IMR-90 (cell line): ENCODE results near the gene DPEP2NB. TPM values are rescaled to one million over a fixed set of nuclear protein-coding genes. Genes with fewer than 3 reads are reported as not detected.

ENCODE experiments used
- ATAC-seq: fragments of 200-7000 bp; cut with Tn5 transposase; 2 replicates; pipeline ENCODE4 v1.9.1; 2020; ENCODE audit warnings: low read depth, mild to moderate bottlenecking, moderate library complexity
- BruUV-seq: library from RNA; stranded (reverse); fragments of 400-500 nt; replicated peaks from 2 replicates; lab custom pipeline; 2021; lab: Mats Ljungman, UMichigan
- CTCF ChIA-PET: fragments of 300-600 bp; formaldehyde crosslinking; extraction: SDS; loops from one replicate; lab custom pipeline; 2021; ENCODE audit warnings: antibody characterized with exemption; lab: Yijun Ruan, JAX
- POLR2A ChIA-PET: fragments of 300-600 bp; sonication (Branson Sonifier 250); formaldehyde crosslinking; loops from one replicate; lab custom pipeline; 2022; ENCODE audit warnings: antibody characterized with exemption; ENCODE audit not compliant: unreplicated experiment; lab: Charles Lee
- DNase-seq: peaks from one replicate; pipeline ENCODE4 v3.0.0; 2013
- H2AFZ ChIP-seq: replicated peaks from 2 replicates; pipeline ENCODE3; 2013; ENCODE audit warnings: low read length, mild to moderate bottlenecking; ENCODE audit not compliant: poor library complexity
- H2AK5ac ChIP-seq: 2 replicates; pipeline ENCODE4 v1.6.1; 2013; ENCODE audit warnings: low read depth, low read length, inconsistent platforms
- H2AK9ac ChIP-seq: replicated peaks from 2 replicates; pipeline ENCODE3; 2013; ENCODE audit warnings: mild to moderate bottlenecking, low read depth, low read length, moderate library complexity; ENCODE audit not compliant: poor library complexity
- H2BK120ac ChIP-seq: 2 replicates; pipeline ENCODE4 v1.6.1; 2013; ENCODE audit warnings: low read depth, low read length, inconsistent platforms
- H2BK15ac ChIP-seq: 3 replicates; pipeline ENCODE4 v1.6.1; 2013; ENCODE audit warnings: low read depth, low read length, inconsistent platforms
- H2BK20ac ChIP-seq: 2 replicates; pipeline ENCODE4 v1.6.1; 2013; ENCODE audit warnings: low read depth, mild to moderate bottlenecking, inconsistent platforms, low read length, moderate library complexity
- H2BK5ac ChIP-seq: 2 replicates; pipeline ENCODE4 v1.6.1; 2013; ENCODE audit warnings: mild to moderate bottlenecking, low read depth, low read length, inconsistent platforms; ENCODE audit not compliant: poor library complexity, severe bottlenecking
- H3K14ac ChIP-seq: replicated peaks from 2 replicates; pipeline ENCODE4 v1.6.1; 2013; ENCODE audit warnings: low read depth, low read length, inconsistent platforms
- H3K18ac ChIP-seq: 2 replicates; pipeline ENCODE4 v1.6.1; 2013; ENCODE audit warnings: low read depth, low read length, control low read depth
- H3K23ac ChIP-seq: 2 replicates; pipeline ENCODE4 v1.6.1; 2013; ENCODE audit warnings: low read depth, low read length, inconsistent platforms
- H3K27ac ChIP-seq: 2 replicates; pipeline ENCODE4 v1.5.1; 2013; ENCODE audit warnings: mild to moderate bottlenecking, control low read depth, low read length; ENCODE audit not compliant: insufficient read depth
- H3K27me3 ChIP-seq: 2 replicates; pipeline ENCODE4 v1.6.1; 2013; ENCODE audit warnings: low read length; ENCODE audit not compliant: control insufficient read depth, insufficient read depth
- H3K36me3 ChIP-seq: 2 replicates; pipeline ENCODE4 v1.6.1; 2013; ENCODE audit warnings: low read length, mixed read lengths; ENCODE audit not compliant: control insufficient read depth, insufficient read depth
- H3K4ac ChIP-seq: 2 replicates; pipeline ENCODE4 v1.6.1; 2013; ENCODE audit warnings: low read depth, low read length, inconsistent platforms
- H3K4me1 ChIP-seq: 2 replicates; pipeline ENCODE4 v1.6.1; 2013; ENCODE audit warnings: low read length, mixed read lengths; ENCODE audit not compliant: control insufficient read depth, insufficient read depth
- H3K4me2 ChIP-seq: 2 replicates; pipeline ENCODE4 v1.6.1; 2013; ENCODE audit warnings: low read depth, mild to moderate bottlenecking, control low read depth, low read length, moderate library complexity
- H3K4me3 ChIP-seq: 2 replicates; pipeline ENCODE4 v1.5.1; 2013; ENCODE audit warnings: low read depth, mild to moderate bottlenecking, control low read depth, low read length, moderate library complexity; ENCODE audit not compliant: insufficient read depth
- H3K56ac ChIP-seq: 2 replicates; pipeline ENCODE4 v1.6.1; 2013; ENCODE audit warnings: low read length, inconsistent platforms; ENCODE audit not compliant: insufficient read depth; ENCODE audit errors: extremely low read depth
- H3K79me1 ChIP-seq, 2 experiments: 2 replicates each; pipeline ENCODE4 v1.6.1; 2013; ENCODE audit warnings: low read length in 2 of 2, inconsistent platforms in 1 of 2, low read depth in 1 of 2
- H3K9ac ChIP-seq: 2 replicates; pipeline ENCODE4 v1.6.1; 2013; ENCODE audit warnings: low read depth, low read length, control low read depth
- H3K9me1 ChIP-seq: 2 replicates; pipeline ENCODE4 v1.6.1; 2013; ENCODE audit warnings: low read length, inconsistent platforms; ENCODE audit not compliant: insufficient read depth
- H3K9me3 ChIP-seq: 2 replicates; pipeline ENCODE4 v1.6.1; 2013; ENCODE audit warnings: low read length; ENCODE audit not compliant: control insufficient read depth, insufficient read depth
- H4K20me1 ChIP-seq: 2 replicates; pipeline ENCODE4 v1.6.1; 2013; ENCODE audit warnings: low read length, inconsistent platforms; ENCODE audit not compliant: insufficient read depth
- H4K5ac ChIP-seq: 2 replicates; pipeline ENCODE4 v1.6.1; 2013; ENCODE audit warnings: mild to moderate bottlenecking, low read depth, low read length, control low read depth
- H4K8ac ChIP-seq, 2 experiments: 2 replicates each; pipeline ENCODE4 v1.6.1; 2013; ENCODE audit warnings: low read depth in 2 of 2, low read length in 2 of 2, control low read depth in 1 of 2, inconsistent platforms in 1 of 2
- H4K91ac ChIP-seq: 2 replicates; pipeline ENCODE4 v1.6.1; 2013; ENCODE audit warnings: low read depth, low read length, inconsistent platforms; ENCODE audit not compliant: insufficient read depth
- BHLHE40 ChIP-seq: fragments of 150-350 bp; IDR thresholded peaks from 2 replicates; pipeline ENCODE4 v1.6.1; 2016; ENCODE audit warnings: mild to moderate bottlenecking, low read depth, low read length
- CEBPB ChIP-seq: IDR thresholded peaks from 2 replicates; pipeline ENCODE4 v1.6.1; 2012; ENCODE audit warnings: low read depth, low read length, improper control_type of control experiment
- CHD1 ChIP-seq: IDR thresholded peaks from 2 replicates; pipeline ENCODE4 v1.6.1; 2012; ENCODE audit warnings: low read depth, low read length, improper control_type of control experiment
- FOS ChIP-seq: fragments of 150-350 bp; IDR thresholded peaks from 2 replicates; pipeline ENCODE4 v1.6.1; 2016; ENCODE audit warnings: low read depth, low read length
- MAFK ChIP-seq: IDR thresholded peaks from 2 replicates; pipeline ENCODE4 v1.6.1; 2012; ENCODE audit warnings: low read depth, low read length, improper control_type of control experiment
- MAZ ChIP-seq: IDR thresholded peaks from 2 replicates; pipeline ENCODE4 v1.6.1; 2012; ENCODE audit warnings: low read depth, mild to moderate bottlenecking, low read length, improper control_type of control experiment, moderate library complexity, borderline replicate concordance
- NFE2L2 ChIP-seq: fragments of 150-350 bp; IDR thresholded peaks from 2 replicates; pipeline ENCODE4 v1.6.1; 2016; ENCODE audit warnings: low read depth, mild to moderate bottlenecking, low read length
- RAD21 ChIP-seq: IDR thresholded peaks from 2 replicates; pipeline ENCODE4 v1.6.1; 2012; ENCODE audit warnings: low read length, improper control_type of control experiment
- SMC3 ChIP-seq: fragments of 150-350 bp; IDR thresholded peaks from 2 replicates; pipeline ENCODE4 v1.6.1; 2016; ENCODE audit warnings: low read depth, mild to moderate bottlenecking, antibody characterized with exemption, low read length, moderate library complexity
- WGBS, 2 experiments: methylation state at CpG; one replicate each; pipeline versions ENCODE4 v1.1.5 to v1.1.7; 2013; ENCODE audit warnings: missing lambda C conversion rate in 2 of 2; ENCODE audit not compliant: insufficient read length in 1 of 2; ENCODE audit errors: extremely low coverage in 2 of 2; 5-methylcytosine and 5-hydroxymethylcytosine counted together
- dilution Hi-C: fragments of 300-500 bp; cut with HindIII; formaldehyde crosslinking; loops from one replicate; pipeline ENCODE4 v1.14.3; 2018; ENCODE audit warnings: low sequenced_read_pairs; ENCODE audit not compliant: unreplicated experiment
- in situ Hi-C: fragments of 300-500 bp; cut with MboI; formaldehyde crosslinking; loops from 3 replicates; pipeline ENCODE4 v1.14.3; 2019; ENCODE audit warnings: low sequenced_read_pairs, inconsistent platforms, mixed read lengths
- intact Hi-C: fragments of 100-400 bp; cut with micrococcal nuclease; formaldehyde crosslinking; loops from 2 replicates; pipeline ENCODE4 v1.10.0; 2022
- polyA plus RNA-seq, 3 experiments: library from polyadenylated mRNA; depleted of rRNA; stranded (reverse); fragments of >200 nt; gene quantifications; 2 replicates each; pipeline ENCODE4 v1.2.3, GENCODE V29; 2012; ENCODE audit warnings: low replicate concordance in 1 of 3
- total RNA-seq: library from RNA; depleted of rRNA; stranded (reverse); fragments of >200 nt; gene quantifications from 2 replicates; pipeline ENCODE4 v1.2.3, GENCODE V29; 2012
- TF ChIP-seq, protein P1 (sequence below): fragments of 150-350 bp; IDR thresholded peaks from 2 replicates; pipeline ENCODE4 v1.6.1; 2016; ENCODE audit warnings: low read depth, mild to moderate bottlenecking, low read length, moderate library complexity, borderline replicate concordance
- TF ChIP-seq, protein P2 (sequence below): conservative IDR thresholded peaks from 2 replicates; pipeline ENCODE4 v1.5.1; 2012; ENCODE audit warnings: mild to moderate bottlenecking, low read depth, low read length, improper control_type of control experiment

The DPEP2NB gene
- total and polyA plus RNA-seq, 2 of the 4 experiments (the other 2 are of a cell fraction), result not detected

DNA sequence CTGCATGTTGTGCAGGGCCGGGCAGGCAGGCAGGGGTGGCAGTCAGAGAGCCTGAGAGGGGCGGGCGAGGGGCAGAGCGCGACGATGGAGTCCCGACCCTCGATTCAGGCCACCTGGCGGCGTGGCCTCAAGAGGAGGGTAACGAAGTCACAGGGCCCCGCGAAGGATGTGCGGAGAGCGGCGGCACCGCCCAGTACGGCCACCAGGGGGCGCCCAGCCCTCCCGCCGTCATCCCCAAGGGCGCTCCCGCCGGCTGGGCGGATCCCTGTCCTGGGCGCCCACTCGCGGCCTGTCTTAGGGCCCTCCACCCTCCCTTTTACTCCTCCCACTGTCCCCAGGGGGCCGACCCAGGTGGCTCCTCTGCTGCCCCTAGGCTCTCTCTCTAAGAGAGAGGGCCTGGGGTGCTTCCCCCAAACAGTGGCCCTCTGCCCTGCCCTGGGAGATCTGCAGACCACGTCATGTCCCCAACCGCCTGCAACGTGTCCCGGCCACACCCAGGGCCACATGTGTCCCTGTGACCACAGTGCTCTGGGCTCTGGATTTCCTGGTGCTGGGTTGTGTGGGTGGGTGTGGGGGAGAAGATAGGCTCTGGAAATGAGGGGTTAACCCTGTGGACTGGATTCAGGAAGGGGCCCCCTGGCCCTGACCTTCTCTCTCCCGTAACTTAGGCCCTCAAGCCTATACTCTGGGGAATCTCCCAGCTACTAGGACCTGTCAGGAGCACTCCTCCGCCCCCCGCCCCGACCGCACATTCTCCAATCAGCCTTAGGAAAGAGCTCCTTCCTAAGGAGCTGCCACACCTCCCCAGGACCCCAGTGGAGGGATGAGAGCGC lies 22.3 kb downstream of the DPEP2NB start:
- Histone ChIP-seq H3K9ac (no peak overlapping the region), H2BK20ac (no peak overlapping the region), H3K18ac (no peak overlapping the region), H4K5ac (peak overlapping the region; percentile 54), H2AFZ (peak overlapping the region; percentile 94), H3K4ac (peak overlapping the region; percentile 54), H3K4me1 (peaks cover 4% of the 10 kb centered on the region; the same call in 1 of the 2 replicates), H2BK15ac (no peak overlapping the region; the same call in 2 of the 3 replicates), H2BK5ac (no peak overlapping the region), H2BK120ac (no peak overlapping the region), H3K56ac (no peak overlapping the region), H4K20me1 (no peaks in the 10 kb centered on the region; the same call in 1 of the 2 replicates), H3K27ac (no peak overlapping the region), H2AK5ac (peak overlapping the region; percentile 85), H3K4me2 (peak overlapping the region; percentile 63), H3K9me3 (no peaks in the 10 kb centered on the region), H3K27me3 (peaks cover 5% of the 10 kb centered on the region; the same call in 1 of the 2 replicates), H3K9me1 (no peaks in the 10 kb centered on the region; the same call in 1 of the 2 replicates), H3K36me3 (no peaks in the 10 kb centered on the region), H4K8ac (peak overlapping the region; percentile 79 to 83), H2AK9ac (peak overlapping the region; percentile 94), H4K91ac (peak overlapping the region; percentile 70), H3K4me3 (no peak overlapping the region), H3K79me1 (no peaks in the 10 kb centered on the region), H3K23ac (no peak overlapping the region), H3K14ac (no peak overlapping the region; the same call in 1 of the 2 replicates)
- POLR2A ChIA-PET, result interaction anchor here (0.5 kb wide), 1 partner anchor 250 kb away, joined by 6 read pairs; no protein-coding TSS in a partner anchor
- in situ Hi-C loops, result no loop called here
- DNase-seq (peak; percentile 47), ATAC-seq (peak; percentile 100)
- TF ChIP-seq CEBPB (no peak), SMC3 (peak; percentile 89), NFE2L2 (no peak), FOS (no peak), RAD21 (peak; percentile 70), BHLHE40 (no peak), MAZ (peak; percentile 68; the same call in 1 of the 2 replicates), MAFK (no peak), CHD1 (no peak)
- TF ChIP-seq, protein P1, sequence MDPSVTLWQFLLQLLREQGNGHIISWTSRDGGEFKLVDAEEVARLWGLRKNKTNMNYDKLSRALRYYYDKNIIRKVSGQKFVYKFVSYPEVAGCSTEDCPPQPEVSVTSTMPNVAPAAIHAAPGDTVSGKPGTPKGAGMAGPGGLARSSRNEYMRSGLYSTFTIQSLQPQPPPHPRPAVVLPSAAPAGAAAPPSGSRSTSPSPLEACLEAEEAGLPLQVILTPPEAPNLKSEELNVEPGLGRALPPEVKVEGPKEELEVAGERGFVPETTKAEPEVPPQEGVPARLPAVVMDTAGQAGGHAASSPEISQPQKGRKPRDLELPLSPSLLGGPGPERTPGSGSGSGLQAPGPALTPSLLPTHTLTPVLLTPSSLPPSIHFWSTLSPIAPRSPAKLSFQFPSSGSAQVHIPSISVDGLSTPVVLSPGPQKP, result no peak
- TF ChIP-seq, protein P2, sequence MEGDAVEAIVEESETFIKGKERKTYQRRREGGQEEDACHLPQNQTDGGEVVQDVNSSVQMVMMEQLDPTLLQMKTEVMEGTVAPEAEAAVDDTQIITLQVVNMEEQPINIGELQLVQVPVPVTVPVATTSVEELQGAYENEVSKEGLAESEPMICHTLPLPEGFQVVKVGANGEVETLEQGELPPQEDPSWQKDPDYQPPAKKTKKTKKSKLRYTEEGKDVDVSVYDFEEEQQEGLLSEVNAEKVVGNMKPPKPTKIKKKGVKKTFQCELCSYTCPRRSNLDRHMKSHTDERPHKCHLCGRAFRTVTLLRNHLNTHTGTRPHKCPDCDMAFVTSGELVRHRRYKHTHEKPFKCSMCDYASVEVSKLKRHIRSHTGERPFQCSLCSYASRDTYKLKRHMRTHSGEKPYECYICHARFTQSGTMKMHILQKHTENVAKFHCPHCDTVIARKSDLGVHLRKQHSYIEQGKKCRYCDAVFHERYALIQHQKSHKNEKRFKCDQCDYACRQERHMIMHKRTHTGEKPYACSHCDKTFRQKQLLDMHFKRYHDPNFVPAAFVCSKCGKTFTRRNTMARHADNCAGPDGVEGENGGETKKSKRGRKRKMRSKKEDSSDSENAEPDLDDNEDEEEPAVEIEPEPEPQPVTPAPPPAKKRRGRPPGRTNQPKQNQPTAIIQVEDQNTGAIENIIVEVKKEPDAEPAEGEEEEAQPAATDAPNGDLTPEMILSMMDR, result peak; percentile 94
- dilution Hi-C loops, result no loop called here
- CTCF ChIA-PET, result no interaction called here
- BruUV-seq, result no TSS peak
- WGBS, 2 experiments, result 4% methylated on average over 8 of the region's 39 CpGs; no CpG with 5 or more reads in 1 of the 2 experiments
- intact Hi-C loops, result loop anchor here (1.0 kb wide), 2 partner anchors 47 to 236 kb away; no protein-coding TSS in a partner anchor
